Activated CD8-positive, alpha-beta memory T cell treated with anti-CD3 and anti-CD28 coated beads for 24 hours (primary cell): ENCODE results near the gene TPST2.

Experiments used
- DNase-seq: peaks from one replicate; pipeline ENCODE4 v3.0.0-alpha.2; 2020

TPST2 gene

GRCh38 chr22:26610072-26610958 lies 20.4 kb upstream of the TPST2 start:
- no peak for DNase-seq

- DNase-seq, result no peak
These were observed 19.4 kb upstream of the TPST2 start for GRCh38 chr22:26609287-26609686.

GRCh38 chr22:26608129-26608528 lies 18.2 kb upstream of the TPST2 start:
- no peak for DNase-seq

- DNase-seq, result no peak
These were observed 16.7 kb upstream of the TPST2 start for GRCh38 chr22:26606611-26607010.

GRCh38 chr22:26604368-26604767 lies 14.4 kb upstream of the TPST2 start:
- no peak for DNase-seq

GRCh38 chr22:26602127-26602526 lies 12.2 kb upstream of the TPST2 start:
- DNase-seq, result no peak

GRCh38 chr22:26601726-26602125 lies 11.8 kb upstream of the TPST2 start:
- no peak for DNase-seq

- no peak for DNase-seq
These were observed 9.6 kb upstream of the TPST2 start for GRCh38 chr22:26599505-26599904.

- no peak for DNase-seq
These were observed 7.5 kb upstream of the TPST2 start for GRCh38 chr22:26597480-26597879.

GRCh38 chr22:26597026-26597425 lies 7.1 kb upstream of the TPST2 start:
- no peak for DNase-seq

GRCh38 chr22:26593763-26594162 lies 3.8 kb upstream of the TPST2 start:
- no peak for DNase-seq

GRCh38 chr22:26592421-26592891 lies 2.5 kb upstream of the TPST2 start:
- DNase-seq, result peak; percentile 71

GRCh38 chr22:26589367-26589844 lies 526 bp downstream of the TPST2 start:
- peak; percentile 78 for DNase-seq

- no peak for DNase-seq
These were observed 1.1 kb downstream of the TPST2 start for GRCh38 chr22:26588729-26589366.

- DNase-seq, result no peak
These were observed 1.8 kb downstream of the TPST2 start for GRCh38 chr22:26587991-26588613.

- no peak for DNase-seq
These were observed 3.2 kb downstream of the TPST2 start for GRCh38 chr22:26586556-26587325.

- no peak for DNase-seq
These were observed 4.7 kb downstream of the TPST2 start for GRCh38 chr22:26585104-26585790.

GRCh38 chr22:26584010-26584409 lies 5.9 kb downstream of the TPST2 start:
- no peak for DNase-seq

GRCh38 chr22:26581633-26582168 lies 8.2 kb downstream of the TPST2 start:
- no peak for DNase-seq

- no peak for DNase-seq
These were observed 8.9 kb downstream of the TPST2 start for GRCh38 chr22:26581026-26581425.

- DNase-seq, result no peak
These were observed 9.5 kb downstream of the TPST2 start for GRCh38 chr22:26580240-26580962.
